Gastrocnemius medialis (tissue), 4 donors: Measurements from ENCODE around the gene LCT. TPM values are rescaled to one million over a fixed set of nuclear protein-coding genes. Genes with fewer than 3 reads are reported as not detected.

Experiments
- ATAC-seq, 2 donors: fragments of 150-250 bp; one replicate each; pipeline ENCODE4 v1.9.1; 2016
- DNase-seq, 2 donors: peaks; one replicate each; pipeline ENCODE4 v3.0.0-alpha.2; 2019
- H3K27ac ChIP-seq, 4 donors: fragments of 200-600 bp; sonication (generic); 1 replicate in 1 of 4; 2 replicates in 3 of 4; pipeline ENCODE4 v1.5.1; 2016 to 2018; ENCODE audit warnings: mild to moderate bottlenecking in 2 of 4, moderate library complexity in 1 of 4
- H3K27me3 ChIP-seq, 3 donors: fragments of 200-600 bp; sonication (generic) in 2 of 3; 1 replicate in 1 of 3; 2 replicates in 2 of 3; pipeline versions ENCODE4 v1.5.1 to v1.6.0; 2016 to 2019; ENCODE audit warnings: mild to moderate bottlenecking in 1 of 3, moderate library complexity in 1 of 3
- H3K36me3 ChIP-seq, 2 donors: fragments of 200-600 bp; sonication (generic) in 1 of 2; one replicate each; pipeline ENCODE4 v1.5.1; 2017 to 2018
- H3K4me1 ChIP-seq, 2 donors: fragments of 200-600 bp; sonication (generic) in 1 of 2; one replicate each; pipeline ENCODE4 v1.5.1; 2016 to 2017; ENCODE audit warnings: mild to moderate bottlenecking in 2 of 2
- H3K4me3 ChIP-seq, 4 donors: fragments of 200-600 bp; sonication (generic) in 3 of 4; 1 replicate in 1 of 4; 2 replicates in 3 of 4; pipeline ENCODE4 v1.5.1; 2016 to 2019; ENCODE audit warnings: mild to moderate bottlenecking in 2 of 4
- H3K9me3 ChIP-seq, 3 donors: fragments of 200-600 bp; sonication (generic) in 2 of 3; 1 replicate in 1 of 3; 2 replicates in 2 of 3; pipeline ENCODE4 v1.5.1; 2016 to 2019
- CTCF ChIP-seq, 5 experiments: fragments of 450-650 bp in 3 of 5; fragments of 200-600 bp in 2 of 5; sonication (generic) in 2 of 5; IDR thresholded peaks in 4 of 5; conservative IDR thresholded peaks in 1 of 5; 1 replicate in 4 of 5; 2 replicates in 1 of 5; pipeline ENCODE4 v1.5.1; 2016 to 2019; ENCODE audit warnings: antibody characterized with exemption in 5 of 5, mild to moderate bottlenecking in 3 of 5, moderate library complexity in 3 of 5
- POLR2A ChIP-seq, 2 donors: fragments of 450-650 bp; IDR thresholded peaks; one replicate each; pipeline ENCODE4 v1.6.1; 2017; ENCODE audit warnings: antibody characterized with exemption in 2 of 2, mild to moderate bottlenecking in 2 of 2, moderate library complexity in 2 of 2
- in situ Hi-C, 4 donors: fragments of 200-750 bp; cut with MboI; loops; one replicate each; pipeline versions ENCODE4 v1.15.0 to v1.8.0; 2017; ENCODE audit warnings: low sequenced_read_pairs in 4 of 4
- intact Hi-C: fragments of 100-400 bp; cut with DNase I; formaldehyde crosslinking; loops from one replicate; pipeline ENCODE4 v1.15.1; 2023; ENCODE audit warnings: low total_unique reads
- total RNA-seq, 4 donors: library from RNA; depleted of rRNA; stranded (reverse); fragments of >200 nt; gene quantifications; one replicate each; pipeline versions ENCODE4 v1.1.0 to v1.2.3, GENCODE V29; 2016

Gene LCT
- total RNA-seq, 4 donors from 2014 or later: 0.13 TPM; not detected in 3

DNA sequence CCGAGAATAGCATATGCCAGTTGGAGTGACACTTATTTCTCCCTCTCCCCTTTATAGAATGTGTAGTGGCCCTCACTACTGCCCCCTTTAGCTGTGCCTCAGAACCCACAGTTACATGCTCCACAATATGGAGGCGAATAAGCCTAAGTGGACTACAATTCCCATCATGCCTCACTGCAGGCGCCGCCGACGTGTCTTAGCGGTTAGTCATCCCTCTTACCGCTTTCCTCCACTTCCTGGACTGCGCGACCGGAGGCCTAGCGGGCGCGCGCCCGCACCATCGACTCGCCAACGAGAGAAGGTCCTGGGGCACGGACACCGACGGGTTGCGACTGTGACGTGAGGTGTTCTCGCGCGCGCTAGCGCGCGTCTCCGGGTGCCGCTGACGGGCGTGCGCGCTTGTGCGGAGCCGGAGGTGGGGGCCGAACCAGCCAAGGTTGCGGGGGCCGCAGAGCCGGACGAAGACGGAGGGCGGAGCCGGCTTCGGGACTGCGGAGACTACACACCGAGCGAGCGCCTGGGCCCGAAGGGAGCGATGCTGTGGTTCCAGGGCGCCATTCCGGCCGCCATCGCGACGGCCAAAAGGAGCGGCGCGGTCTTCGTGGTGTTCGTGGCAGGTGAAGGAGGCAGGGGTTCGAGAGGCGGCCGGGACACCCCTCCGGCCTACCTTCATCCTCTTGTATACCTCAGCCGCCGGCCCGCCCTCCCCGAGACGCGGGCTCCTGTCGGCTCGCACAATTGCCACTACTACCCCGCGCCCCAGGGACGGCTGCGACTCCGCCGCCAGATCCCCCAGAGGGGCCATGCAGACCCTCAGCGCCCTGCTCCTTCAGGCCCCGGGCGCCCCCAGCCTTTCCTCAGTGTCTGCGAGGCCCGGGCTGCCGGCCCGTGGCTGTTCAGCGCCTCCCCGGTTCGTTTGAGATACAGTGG lies 95.3 kb downstream of the LCT start, which contains the start of gene UBXN4:
Gene UBXN4 (plus strand): TSS at position 461 of the 930 bp plus-strand sequence. CDS start 75 bp downstream, at position 536.
- in situ Hi-C loops (loop anchor here in 1 of 4 donors (10.0 kb wide), 1 partner anchor 207 kb away; the partner anchor contains the start of genes R3HDM1 and ZRANB3), intact Hi-C loops (loop anchor here (2.0 to 5.0 kb wide), 6 partner anchors 136 to 823 kb away; partner anchors contain the start of genes CCNT2, DARS1, MCM6 and R3HDM1)
- peak within 1 kb of the TSS; percentile 77 to 94 (median 93) for H3K4me3 ChIP-seq

GRCh38 chr2:135741043-135741394 lies 96.0 kb downstream of the LCT start:
- peak overlapping the region in 3 of 4 donors; percentile 77 to 94 (median 94) for H3K4me3 ChIP-seq

More for the DNA sequence above, 95.3 kb downstream of the LCT start, which contains the start of gene UBXN4:
- ATAC-seq: peak; percentile 86 to 92
- Histone ChIP-seq H3K36me3 (no peaks in the 10 kb centered on the region), H3K27ac (peak within 1 kb of the TSS; percentile 92 to 100 (median 98)), H3K9me3 (no peaks in the 10 kb centered on the region), H3K4me1 (peaks cover 30 to 38% of the 10 kb centered on the region in 2 donors), H3K27me3 (no peaks in the 10 kb centered on the region)
- TF ChIP-seq CTCF (IDR thresholded peaks at IDR 0.05 in 4 of 5, conservative IDR thresholded peaks at IDR 0.05 in 1 of 5): peak in 3 of 5 experiments; percentile 13 to 53 (median 30)
- TF ChIP-seq POLR2A (IDR thresholded peaks at IDR 0.05): peak; percentile 94 to 96
- peak; percentile 97 to 99 for DNase-seq

DNA sequence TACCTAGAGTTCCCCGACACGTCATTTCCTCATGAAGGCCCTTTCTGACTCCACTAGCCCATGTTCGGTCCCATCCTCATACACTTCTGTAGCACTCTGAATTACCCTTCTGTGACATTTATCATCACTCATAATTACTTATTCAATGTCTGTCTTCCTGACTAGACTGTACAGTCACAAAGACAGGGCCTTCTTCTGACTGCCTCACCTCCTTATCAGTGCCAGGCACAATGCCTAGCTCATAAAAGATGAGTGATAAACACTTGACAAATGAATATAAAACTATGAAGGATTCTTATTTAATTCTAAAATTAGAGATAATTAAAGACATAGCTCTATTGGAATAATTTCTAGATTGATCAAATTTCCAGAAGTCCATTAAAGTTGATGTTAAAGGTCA lies 96.8 kb downstream of the LCT start:
- no peaks in the 10 kb centered on the region for H3K9me3 ChIP-seq
- H3K4me3 ChIP-seq: no peak overlapping the region
- TF ChIP-seq POLR2A (IDR thresholded peaks at IDR 0.05) (no peak), CTCF (IDR thresholded peaks at IDR 0.05 in 4 of 5, conservative IDR thresholded peaks at IDR 0.05 in 1 of 5) (no peak)
- DNase-seq: no peak
- no peak for ATAC-seq
- in situ Hi-C loops (loop anchor here in 1 of 4 donors (10.0 kb wide), 1 partner anchor 205 kb away; the partner anchor contains the start of genes R3HDM1 and ZRANB3), intact Hi-C loops (loop anchor here (2.0 to 5.0 kb wide), 6 partner anchors 137 to 821 kb away; partner anchors contain the start of genes CCNT2, DARS1, MCM6 and R3HDM1)
- H3K4me1 ChIP-seq: peaks cover 20 to 23% of the 10 kb centered on the region in 2 donors
- no peaks in the 10 kb centered on the region for H3K27me3 ChIP-seq
- no peaks in the 10 kb centered on the region for H3K36me3 ChIP-seq
- H3K27ac ChIP-seq: no peak overlapping the region

More at GRCh38 chr2:135741043-135741394, 96.0 kb downstream of the LCT start:
- H3K27ac ChIP-seq: peak overlapping the region; percentile 92 to 100 (median 98)
- intact Hi-C loops (loop anchor here (2.0 to 5.0 kb wide), 6 partner anchors 136 to 822 kb away; partner anchors contain the start of genes CCNT2, DARS1, MCM6 and R3HDM1), in situ Hi-C loops (loop anchor here in 1 of 4 donors (10.0 kb wide), 1 partner anchor 206 kb away; the partner anchor contains the start of genes R3HDM1 and ZRANB3)
- H3K4me1 ChIP-seq: peaks cover 25 to 31% of the 10 kb centered on the region in 2 donors
- H3K36me3 ChIP-seq: no peaks in the 10 kb centered on the region
- H3K27me3 ChIP-seq: no peaks in the 10 kb centered on the region
- H3K9me3 ChIP-seq: no peaks in the 10 kb centered on the region
- TF ChIP-seq CTCF (IDR thresholded peaks at IDR 0.05 in 4 of 5, conservative IDR thresholded peaks at IDR 0.05 in 1 of 5) (no peak), POLR2A (IDR thresholded peaks at IDR 0.05) (no peak)
- DNase-seq (no peak), ATAC-seq (no peak)

Other genes starting within 250 kb of the LCT start
- gene UBXN4, start 95.3 kb downstream of the LCT start, total RNA-seq: 10 to 100 TPM; 54.8 to 85.1 (median 77.0) TPM
- 1 to 10 TPM; 4.2 to 6.3 (median 4.8) TPM for gene MCM6, start 39.3 kb upstream of the LCT start, total RNA-seq
- 10 to 100 TPM; 86.2 to 97.2 (median 89.8) TPM for gene DARS1, start 148.4 kb upstream of the LCT start, total RNA-seq